ENCODE results near the gene LRP1B.
"Not testable (repeated sequence)": the region's sequence is repeated elsewhere in the genome, so short reads cannot be mapped to it uniquely, and the experiment has no call there.

The LRP1B gene

DNA sequence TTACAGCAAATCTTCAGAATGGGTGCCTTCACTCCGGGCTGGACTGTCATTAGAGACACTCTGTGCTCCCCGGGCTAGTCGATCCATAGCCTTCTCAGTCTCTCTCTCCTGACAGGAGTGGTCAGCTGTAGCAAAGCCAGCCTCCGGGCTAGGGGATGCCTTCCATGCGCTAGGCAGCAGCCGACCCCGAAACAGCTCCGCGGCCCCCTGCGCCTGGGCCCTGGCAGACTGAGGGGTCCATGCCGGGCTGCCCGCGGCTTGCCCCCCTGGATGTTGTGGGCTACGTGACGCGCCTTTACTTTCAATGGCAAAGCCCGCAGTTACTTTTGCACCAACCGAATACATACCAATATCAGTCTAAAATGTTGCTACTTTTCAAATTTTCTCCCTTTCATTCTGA is 1447.2 kb downstream of the LRP1B start:
- no peak for DNase-seq (ENCODE audit: low spot score)

DNA sequence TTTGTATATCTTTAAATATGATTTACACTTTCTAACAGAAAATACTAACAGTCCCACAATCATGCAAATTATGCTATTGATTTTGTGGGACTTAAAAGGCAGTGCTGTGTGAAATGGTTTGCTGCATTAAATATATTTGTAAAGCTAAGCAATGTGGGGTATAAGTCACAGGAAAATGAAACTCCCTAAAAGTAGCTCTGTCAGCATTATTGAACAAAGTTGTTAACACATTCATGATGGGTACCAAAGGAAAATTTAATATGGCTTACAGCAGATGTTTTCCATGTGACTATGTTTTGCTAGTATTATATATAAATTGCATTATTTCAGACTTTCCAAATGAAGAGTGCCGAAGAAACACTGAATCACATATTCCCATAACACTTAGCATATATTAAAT is 1450.0 kb downstream of the LRP1B start:
- no peak for DNase-seq (ENCODE audit: low spot score)

GRCh38 chr2:140679752-140680151 is 1451.1 kb downstream of the LRP1B start:
- no peak for DNase-seq (ENCODE audit: low spot score)

DNA sequence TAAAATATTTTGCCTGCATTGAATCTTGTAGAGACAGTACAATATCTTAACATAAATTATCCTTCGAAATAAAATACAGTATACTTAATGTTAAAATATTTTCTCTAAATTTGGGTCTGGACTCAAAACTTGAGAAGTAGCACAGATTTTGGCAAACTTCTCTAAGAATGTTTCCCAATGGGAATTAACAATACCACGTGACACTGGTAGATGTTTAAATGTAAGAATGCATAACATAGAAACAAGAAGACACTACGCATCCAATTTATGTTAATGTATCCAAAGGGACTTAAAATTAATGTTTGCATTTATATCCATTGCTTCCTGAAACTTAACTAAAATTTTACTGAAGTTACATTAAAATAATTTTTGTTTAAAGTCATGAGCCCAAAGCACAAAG is 1460.9 kb downstream of the LRP1B start:
- DNase-seq (ENCODE audit: low spot score): no peak

DNA sequence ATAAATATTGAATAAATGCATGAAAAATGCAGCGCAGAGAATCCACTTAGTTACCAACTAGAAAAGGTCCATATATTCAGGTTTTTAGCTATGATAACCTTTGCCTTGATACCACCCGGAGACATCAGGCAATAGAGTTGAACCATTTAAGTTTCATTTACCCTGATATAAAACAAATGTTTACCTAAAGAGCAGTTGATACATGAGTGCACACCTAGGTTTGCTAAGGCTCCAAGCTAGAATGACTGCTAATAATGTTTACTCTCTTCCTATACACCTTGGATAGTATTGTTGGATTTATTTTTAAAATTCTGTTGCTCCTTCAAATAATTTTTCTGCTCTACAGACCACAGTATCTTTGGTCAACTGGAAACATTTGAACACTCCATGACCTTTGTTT is 1463.6 kb downstream of the LRP1B start:
- no peak for DNase-seq (ENCODE audit: low spot score)

- DNase-seq (ENCODE audit: low spot score): no peak
Observed at GRCh38 chr2:140662504-140662903, 1468.3 kb downstream of the LRP1B start.

DNA sequence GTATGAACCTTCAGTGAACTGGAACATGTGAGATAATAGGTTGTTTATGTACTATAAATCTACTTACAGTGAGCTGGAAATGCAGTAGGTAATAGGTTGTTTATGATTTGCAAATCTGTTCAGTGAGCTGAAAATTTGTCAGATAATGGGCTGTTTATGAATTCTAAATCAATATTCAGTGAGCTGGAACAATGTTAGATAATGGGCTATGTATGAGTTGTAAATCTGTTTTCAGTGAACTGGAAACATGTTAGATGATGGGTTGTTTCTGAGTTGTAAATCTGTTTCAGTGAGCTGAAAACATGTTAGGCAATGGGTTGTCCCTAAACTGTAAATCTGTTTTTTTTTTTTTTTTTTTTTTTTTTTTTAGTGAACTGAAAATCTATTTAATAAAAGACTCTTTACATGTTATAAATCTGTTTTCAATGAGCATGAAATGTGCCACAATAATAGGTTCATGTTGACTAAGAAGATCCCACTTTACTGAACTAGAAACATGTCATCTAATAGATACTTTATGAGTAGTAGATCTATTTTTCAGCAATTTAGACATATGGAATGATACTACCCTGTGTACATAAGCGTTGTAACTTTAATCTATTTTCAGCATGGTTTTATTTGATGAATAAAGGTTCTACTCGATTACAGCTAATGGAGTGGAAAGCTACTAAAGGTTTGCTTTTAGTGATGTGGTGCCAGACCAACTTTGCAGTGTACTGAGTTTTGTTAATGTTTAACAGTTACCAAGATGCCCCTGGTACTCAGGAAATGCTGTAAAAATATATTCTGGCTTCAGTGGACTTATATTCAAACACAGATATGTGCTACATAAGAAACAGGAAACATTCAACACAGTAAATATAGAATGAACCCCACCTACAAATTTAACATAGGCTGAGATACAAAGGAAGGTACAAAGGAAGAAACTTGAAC is 1471.8 kb downstream of the LRP1B start:
- no peak for DNase-seq (ENCODE audit: low spot score)

DNA sequence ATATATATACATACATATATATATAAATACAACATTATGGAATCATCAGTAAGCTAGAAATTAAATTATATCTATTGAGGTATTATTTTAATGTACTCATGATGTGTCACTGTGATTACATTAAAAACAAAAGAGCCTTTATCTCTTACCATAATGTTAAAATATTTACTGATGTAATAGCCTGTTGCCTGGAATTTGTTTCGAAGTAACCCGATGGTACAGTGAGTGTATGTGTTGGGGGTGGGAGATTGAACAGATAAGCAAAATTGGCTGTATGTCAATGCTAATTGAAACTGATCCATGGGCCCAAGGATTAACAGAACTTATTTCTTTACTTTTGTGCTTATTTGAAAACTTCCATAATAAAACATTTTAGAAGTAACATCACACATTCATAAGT is 1473.2 kb downstream of the LRP1B start:
- no peak for DNase-seq (ENCODE audit: low spot score)

GRCh38 chr2:140654565-140654964 is 1476.3 kb downstream of the LRP1B start:
- no peak for DNase-seq (ENCODE audit: low spot score)

- no peak for DNase-seq (ENCODE audit: low spot score)
Observed at GRCh38 chr2:140650825-140651224, 1480.0 kb downstream of the LRP1B start.

GRCh38 chr2:140650134-140650533 is 1480.7 kb downstream of the LRP1B start:
- not testable (repeated sequence) for DNase-seq (ENCODE audit: low spot score)

DNA sequence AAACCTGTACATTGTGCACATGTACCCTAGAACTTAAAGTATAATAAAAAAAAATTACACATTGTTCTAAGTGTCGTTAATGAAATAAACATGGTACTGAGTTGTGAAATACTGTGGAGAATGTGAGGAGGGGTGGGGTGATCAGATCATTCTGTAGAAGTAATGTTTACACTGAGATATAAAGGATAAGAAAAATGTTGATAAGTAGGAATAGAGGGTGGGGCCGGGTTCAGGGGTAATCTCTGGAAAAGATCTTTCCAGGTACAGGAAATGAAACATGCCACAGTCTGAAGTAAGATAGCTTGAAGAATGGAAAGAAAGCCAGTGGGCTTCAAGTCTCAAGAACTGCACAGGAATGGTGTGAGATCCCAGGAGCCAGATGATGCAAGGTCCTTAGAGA is 1482.4 kb downstream of the LRP1B start:
- no peak for DNase-seq (ENCODE audit: low spot score)

DNA sequence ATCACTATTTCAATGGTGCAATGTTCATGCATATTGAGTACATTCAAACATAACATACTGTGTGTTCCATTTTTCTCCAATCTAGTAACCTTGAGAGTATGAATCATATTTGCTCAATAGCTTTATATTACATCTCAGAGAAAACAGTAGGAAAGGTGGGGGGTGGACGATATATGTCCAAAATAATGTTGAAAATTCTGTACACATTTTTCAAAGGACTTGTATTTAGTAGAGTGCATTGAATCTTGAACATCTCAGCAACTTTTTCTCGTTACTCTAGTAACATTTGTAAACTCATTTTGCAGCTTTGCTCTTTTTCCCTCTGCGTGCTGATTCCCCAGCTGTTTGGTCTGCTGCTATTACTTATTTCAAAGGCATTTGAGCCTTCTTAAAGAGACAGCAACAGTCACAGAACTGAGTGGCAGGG is 1487.0 kb downstream of the LRP1B start:
- DNase-seq (ENCODE audit: low spot score): no peak

DNA sequence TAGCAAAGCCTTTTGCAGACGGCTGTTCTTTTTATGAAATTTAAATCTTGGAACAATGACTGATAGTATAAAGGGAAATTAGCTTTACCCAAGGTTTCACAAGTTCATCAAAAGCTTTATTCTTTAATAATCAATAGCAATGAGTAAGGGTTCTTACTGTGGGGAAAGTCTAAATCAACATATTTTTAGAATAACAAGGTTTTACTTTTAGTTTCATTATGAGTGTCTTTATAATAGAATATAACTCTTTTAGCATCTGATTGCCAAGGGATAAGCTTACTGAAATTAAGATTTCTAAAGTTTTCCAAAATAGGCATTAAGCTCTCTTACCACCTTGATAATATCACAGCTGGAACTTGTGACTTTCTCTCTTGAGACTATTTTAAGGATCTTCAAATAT is 1489.7 kb downstream of the LRP1B start:
- DNase-seq (ENCODE audit: low spot score): no peak

DNA sequence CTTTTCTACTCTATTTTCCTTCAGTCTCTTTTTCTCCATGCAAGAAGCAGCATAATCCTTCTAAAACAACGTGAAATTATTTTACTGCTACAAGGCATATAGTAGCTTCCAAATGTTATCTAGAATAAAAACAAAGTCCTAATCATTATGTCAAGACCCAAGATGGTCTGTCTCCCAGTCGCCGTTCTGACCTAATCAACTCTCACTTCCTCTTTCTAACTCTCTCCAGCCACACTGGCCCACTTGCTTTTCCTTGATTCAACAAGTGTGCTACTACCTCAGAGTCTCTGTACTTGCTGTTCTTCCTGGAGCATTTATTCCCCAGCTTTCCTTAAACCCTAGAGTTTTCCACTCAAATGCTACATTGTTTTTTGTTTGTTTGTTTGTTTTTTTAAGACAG is 1491.2 kb downstream of the LRP1B start:
- no peak for DNase-seq (ENCODE audit: low spot score)

DNA sequence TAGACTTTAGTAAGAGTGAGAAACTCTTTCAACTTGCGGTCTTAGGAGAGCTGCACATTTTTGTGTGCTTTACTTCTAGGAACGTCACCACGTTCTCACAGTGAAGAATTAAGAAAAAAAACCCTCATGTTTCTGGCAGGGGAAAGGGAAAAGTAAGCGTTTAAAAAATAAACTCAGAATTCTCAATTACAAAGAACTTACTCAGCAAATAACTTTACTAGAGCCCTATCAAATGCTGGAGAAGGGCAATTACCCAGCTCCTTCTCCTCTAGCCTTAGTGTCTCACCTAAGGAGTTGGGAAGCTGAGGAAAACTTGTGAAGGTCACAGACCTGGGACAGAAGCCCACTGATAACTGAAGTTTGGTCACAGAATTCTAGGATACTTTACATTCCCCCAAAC is 1500.3 kb downstream of the LRP1B start:
- no peak for DNase-seq (ENCODE audit: low spot score)

DNA sequence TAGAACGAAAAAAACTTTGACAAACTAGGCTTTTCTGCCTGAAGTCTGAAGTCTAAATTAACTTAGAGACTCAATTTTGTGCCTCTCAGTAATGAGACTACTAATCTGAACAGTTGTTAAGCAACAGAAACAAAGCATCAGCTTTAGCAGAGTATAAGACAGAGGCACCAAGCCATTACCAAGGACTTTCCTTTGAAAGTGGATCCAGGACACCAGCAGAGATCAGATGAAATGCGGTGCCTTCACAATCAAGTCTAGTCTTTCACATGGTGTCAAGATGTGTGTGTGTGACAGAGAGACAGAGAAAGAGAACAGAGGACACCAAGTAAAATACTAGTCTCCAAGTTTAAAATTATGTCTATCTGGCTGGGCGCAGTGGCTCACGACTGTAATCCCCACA is 1502.9 kb downstream of the LRP1B start:
- DNase-seq (ENCODE audit: low spot score): no peak

- no peak for DNase-seq (ENCODE audit: low spot score)
Observed at GRCh38 chr2:140627136-140627535, 1503.7 kb downstream of the LRP1B start.

DNA sequence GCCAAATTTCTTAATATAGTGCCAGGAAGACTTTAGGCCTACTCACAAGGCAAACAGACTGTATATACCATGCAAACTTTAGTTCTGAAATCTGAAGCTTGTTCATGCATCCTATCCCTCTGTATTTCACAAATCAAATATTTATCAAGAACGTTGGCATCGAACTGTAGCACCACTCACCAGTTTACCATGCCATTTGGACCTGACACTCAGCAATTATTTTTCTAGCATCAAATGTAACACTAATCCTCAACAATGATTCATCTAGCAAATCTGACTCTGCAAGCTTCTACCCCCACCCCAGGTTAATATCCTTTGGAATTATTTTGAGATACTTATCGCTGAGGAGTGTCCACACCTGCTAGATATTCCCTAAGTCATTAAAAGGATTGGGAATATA is 1506.6 kb downstream of the LRP1B start:
- DNase-seq (ENCODE audit: low spot score): no peak

DNA sequence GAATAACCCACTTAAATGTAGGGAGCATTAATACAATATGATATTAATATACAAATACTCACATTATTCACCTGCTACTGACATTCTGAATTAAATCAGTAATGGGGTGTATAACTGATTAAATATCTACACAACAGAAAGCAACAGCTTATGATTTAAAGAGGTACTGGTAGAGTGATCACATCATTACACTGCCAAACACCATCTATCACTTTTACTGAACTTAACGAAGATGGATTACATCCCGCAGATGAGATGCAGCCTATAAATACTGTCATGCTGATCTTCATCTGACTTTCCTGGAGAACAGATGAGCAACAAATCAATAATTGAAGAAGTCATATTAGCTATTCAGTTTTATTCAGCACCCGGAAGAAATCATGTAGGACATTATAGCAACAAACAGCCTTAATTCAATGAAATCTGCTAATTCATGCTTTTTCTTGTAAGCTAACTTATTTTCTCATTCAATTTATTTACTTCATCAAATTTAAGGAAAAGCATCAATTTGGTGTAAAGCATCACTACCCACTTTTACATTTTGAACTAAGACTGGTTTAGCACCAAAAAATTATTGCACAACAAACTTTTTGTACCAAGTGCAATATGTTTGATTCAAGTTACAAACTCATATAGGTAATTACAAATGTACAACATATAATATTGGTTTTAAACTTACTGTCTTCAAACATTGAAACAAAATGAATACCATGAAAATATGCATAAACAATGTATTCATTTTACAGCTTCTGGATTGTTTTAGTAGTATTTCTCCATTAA is 1509.0 kb downstream of the LRP1B start:
- no peak for DNase-seq (ENCODE audit: low spot score)

DNA sequence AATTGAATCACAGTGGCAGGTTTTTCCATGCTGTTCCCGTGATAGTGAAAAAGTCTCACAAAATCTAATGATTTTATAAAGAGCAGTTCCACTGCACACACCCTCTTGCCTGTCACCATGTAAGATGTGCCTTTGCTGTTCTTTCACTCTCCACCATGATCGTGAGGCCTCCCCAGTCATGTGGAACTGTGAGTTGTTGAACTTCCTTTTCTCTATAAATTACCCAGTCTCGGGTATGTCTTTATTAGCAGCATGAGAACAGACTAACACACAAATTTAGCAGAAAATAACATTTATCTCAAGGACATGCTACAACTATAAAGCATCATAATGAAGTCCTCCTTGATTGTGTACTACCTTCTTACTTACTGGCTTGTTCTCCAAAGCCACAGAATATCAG is 1526.0 kb downstream of the LRP1B start:
- no peak for DNase-seq (ENCODE audit: low spot score)

DNA sequence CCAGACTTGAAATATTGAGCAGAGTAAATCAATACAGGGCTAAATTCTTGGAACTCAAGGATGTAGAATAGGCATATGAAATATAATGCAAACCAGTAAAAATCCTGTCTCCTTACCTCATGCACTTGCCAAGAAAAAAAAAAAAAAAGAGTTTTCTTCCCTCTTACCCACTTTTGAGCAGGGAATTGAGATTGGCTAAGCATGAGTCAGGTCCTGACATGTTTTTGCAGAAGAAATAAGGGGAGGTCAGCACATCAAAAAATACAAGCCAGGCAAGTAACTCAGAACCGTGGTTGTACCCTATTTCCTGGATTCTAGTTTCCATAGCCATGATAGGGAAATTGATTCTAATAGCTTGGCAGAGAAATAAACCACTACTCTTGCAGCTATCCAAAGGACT is 1526.7 kb downstream of the LRP1B start:
- no peak for DNase-seq (ENCODE audit: low spot score)

- DNase-seq (ENCODE audit: low spot score): no peak
Observed at GRCh38 chr2:140603416-140603815, 1527.4 kb downstream of the LRP1B start.
